HL-60 (cell line): ENCODE data around the gene PTGES.

Experiments used
- DNase-seq, 2 experiments: peaks; one replicate each; pipeline ENCODE4 v3.0.0-alpha.2; 2010 to 2020; ENCODE audit warnings: low read depth in 1 of 2, low spot score in 1 of 2
- H3K27ac ChIP-seq: fragments of 250-450 bp; sonication (Bioruptor Pico); replicated peaks from 2 replicates; pipeline ENCODE4 v1.5.1; 2020; ENCODE audit warnings: mild to moderate bottlenecking, moderate library complexity
- H3K27me3 ChIP-seq: fragments of 250-450 bp; sonication (Bioruptor Pico); 2 replicates; pipeline ENCODE4 v1.5.1; 2021; ENCODE audit warnings: mild to moderate bottlenecking, moderate library complexity; ENCODE audit not compliant: insufficient read depth, poor library complexity, severe bottlenecking
- H3K4me3 ChIP-seq: replicated peaks from 2 replicates; pipeline ENCODE4 v1.5.1; 2011; ENCODE audit warnings: mild to moderate bottlenecking, control low read depth, low read length; ENCODE audit not compliant: insufficient read depth
- GABPA ChIP-seq: IDR thresholded peaks from 2 replicates; pipeline ENCODE4 v1.6.1; 2012; ENCODE audit warnings: low read depth
- POLR2AphosphoS5 ChIP-seq: IDR thresholded peaks from 2 replicates; pipeline ENCODE4 v1.6.1; 2012; ENCODE audit warnings: low read depth
- SPI1 ChIP-seq: IDR thresholded peaks from 2 replicates; pipeline ENCODE4 v1.6.1; 2012; ENCODE audit warnings: low read depth, mild to moderate bottlenecking, borderline replicate concordance
- TF ChIP-seq, protein P1 (sequence below): IDR thresholded peaks from 2 replicates; pipeline ENCODE4 v1.6.1; 2012; ENCODE audit warnings: low read depth; ENCODE audit not compliant: insufficient replicate concordance
- TF ChIP-seq, protein P2 (sequence below): IDR thresholded peaks from one replicate; pipeline ENCODE4 v1.5.1; 2011; ENCODE audit warnings: low read length, control low read depth, inconsistent platforms; ENCODE audit not compliant: insufficient read depth

The PTGES gene

DNA sequence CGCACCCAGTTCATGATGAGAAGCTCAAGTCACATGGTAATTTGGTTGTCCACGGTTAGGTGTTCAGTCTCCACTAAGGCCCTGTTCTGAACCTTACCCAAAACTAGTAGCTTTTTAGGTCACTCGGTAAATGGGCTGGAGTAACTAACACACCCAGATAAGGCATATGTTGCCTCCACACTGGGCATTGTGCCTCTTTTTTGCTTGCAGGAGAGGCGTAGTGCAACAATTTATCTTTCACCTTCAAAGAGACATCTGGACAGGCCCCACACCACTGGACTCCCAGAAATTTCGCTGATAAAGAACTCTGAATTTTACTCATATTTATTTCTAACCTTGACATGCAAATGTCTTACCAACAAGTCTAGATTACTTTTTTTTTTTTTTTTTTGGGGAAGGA lies 16.8 kb upstream of the PTGES start:
- DNase-seq, result no peak
- no peak for TF ChIP-seq GABPA
- TF ChIP-seq, protein P1, sequence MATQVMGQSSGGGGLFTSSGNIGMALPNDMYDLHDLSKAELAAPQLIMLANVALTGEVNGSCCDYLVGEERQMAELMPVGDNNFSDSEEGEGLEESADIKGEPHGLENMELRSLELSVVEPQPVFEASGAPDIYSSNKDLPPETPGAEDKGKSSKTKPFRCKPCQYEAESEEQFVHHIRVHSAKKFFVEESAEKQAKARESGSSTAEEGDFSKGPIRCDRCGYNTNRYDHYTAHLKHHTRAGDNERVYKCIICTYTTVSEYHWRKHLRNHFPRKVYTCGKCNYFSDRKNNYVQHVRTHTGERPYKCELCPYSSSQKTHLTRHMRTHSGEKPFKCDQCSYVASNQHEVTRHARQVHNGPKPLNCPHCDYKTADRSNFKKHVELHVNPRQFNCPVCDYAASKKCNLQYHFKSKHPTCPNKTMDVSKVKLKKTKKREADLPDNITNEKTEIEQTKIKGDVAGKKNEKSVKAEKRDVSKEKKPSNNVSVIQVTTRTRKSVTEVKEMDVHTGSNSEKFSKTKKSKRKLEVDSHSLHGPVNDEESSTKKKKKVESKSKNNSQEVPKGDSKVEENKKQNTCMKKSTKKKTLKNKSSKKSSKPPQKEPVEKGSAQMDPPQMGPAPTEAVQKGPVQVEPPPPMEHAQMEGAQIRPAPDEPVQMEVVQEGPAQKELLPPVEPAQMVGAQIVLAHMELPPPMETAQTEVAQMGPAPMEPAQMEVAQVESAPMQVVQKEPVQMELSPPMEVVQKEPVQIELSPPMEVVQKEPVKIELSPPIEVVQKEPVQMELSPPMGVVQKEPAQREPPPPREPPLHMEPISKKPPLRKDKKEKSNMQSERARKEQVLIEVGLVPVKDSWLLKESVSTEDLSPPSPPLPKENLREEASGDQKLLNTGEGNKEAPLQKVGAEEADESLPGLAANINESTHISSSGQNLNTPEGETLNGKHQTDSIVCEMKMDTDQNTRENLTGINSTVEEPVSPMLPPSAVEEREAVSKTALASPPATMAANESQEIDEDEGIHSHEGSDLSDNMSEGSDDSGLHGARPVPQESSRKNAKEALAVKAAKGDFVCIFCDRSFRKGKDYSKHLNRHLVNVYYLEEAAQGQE, result no peak
- no peak for TF ChIP-seq POLR2AphosphoS5
- TF ChIP-seq, protein P2, sequence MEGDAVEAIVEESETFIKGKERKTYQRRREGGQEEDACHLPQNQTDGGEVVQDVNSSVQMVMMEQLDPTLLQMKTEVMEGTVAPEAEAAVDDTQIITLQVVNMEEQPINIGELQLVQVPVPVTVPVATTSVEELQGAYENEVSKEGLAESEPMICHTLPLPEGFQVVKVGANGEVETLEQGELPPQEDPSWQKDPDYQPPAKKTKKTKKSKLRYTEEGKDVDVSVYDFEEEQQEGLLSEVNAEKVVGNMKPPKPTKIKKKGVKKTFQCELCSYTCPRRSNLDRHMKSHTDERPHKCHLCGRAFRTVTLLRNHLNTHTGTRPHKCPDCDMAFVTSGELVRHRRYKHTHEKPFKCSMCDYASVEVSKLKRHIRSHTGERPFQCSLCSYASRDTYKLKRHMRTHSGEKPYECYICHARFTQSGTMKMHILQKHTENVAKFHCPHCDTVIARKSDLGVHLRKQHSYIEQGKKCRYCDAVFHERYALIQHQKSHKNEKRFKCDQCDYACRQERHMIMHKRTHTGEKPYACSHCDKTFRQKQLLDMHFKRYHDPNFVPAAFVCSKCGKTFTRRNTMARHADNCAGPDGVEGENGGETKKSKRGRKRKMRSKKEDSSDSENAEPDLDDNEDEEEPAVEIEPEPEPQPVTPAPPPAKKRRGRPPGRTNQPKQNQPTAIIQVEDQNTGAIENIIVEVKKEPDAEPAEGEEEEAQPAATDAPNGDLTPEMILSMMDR, result no peak
- TF ChIP-seq SPI1, result no peak
- Histone ChIP-seq H3K27ac (no peak overlapping the region), H3K27me3 (no peaks in the 10 kb centered on the region), H3K4me3 (no peak overlapping the region)

DNA sequence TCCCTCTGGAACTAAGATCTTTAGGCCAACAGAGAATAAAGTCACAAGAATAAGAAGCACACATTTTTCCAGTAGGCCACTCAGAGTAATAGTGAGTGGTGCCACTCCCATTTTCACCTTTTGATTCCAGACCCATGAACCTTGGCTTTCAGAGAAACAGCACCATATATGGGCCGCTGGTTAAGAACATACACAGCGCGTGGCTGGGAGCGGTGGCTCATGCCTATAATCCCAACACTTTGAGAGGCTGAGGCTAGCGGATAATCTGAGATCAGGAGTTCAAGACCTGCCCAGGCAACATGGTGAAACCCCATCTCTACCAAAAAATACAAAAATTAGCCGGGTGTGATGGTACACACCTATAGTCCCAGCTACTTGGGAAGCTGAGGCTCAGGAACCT lies 15.6 kb upstream of the PTGES start:
- no peak for DNase-seq
- TF ChIP-seq GABPA (no peak), SPI1 (no peak), POLR2AphosphoS5 (no peak)
- TF ChIP-seq, protein P2, result no peak
- TF ChIP-seq, protein P1, result no peak
- Histone ChIP-seq H3K27ac (no peak overlapping the region), H3K27me3 (no peaks in the 10 kb centered on the region), H3K4me3 (no peak overlapping the region)

DNA sequence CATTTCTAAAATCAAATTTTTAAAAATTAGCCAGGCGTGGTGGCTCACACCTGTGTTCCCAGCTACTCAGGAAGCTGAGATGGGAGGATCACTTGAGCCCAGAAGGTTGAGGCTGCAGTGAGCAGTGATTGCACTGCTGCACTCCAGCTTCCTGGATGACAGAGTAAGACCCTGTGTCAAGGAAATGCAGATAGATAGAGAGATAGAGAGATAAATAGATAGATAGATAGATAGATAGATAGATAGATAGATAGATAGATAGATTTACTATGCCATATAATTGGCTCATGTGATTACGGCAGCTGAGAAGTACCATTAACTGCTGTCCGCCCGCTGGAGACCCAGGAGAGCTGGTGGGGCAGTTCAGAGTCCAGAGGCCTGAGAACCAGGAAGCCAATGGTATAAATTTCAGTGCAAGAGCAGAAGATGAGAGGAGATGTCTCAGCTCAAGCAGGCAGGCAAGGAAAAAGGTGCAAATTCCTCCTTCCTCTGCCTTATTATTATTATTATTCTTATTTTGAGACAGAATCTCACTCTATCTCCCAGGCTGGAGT lies 13.0 kb upstream of the PTGES start:
- TF ChIP-seq SPI1 (no peak), POLR2AphosphoS5 (no peak), GABPA (no peak)
- TF ChIP-seq, protein P2, result no peak
- TF ChIP-seq, protein P1, result no peak
- Histone ChIP-seq H3K27me3 (no peaks in the 10 kb centered on the region), H3K4me3 (no peak overlapping the region), H3K27ac (no peak overlapping the region)
- DNase-seq, result no peak
